Measurements from ENCODE around the gene FOXO3.
"Not testable (repeated sequence)": the region's sequence is repeated elsewhere in the genome, so short reads cannot be mapped to it uniquely, and the experiment has no call there.

The FOXO3 gene

DNA sequence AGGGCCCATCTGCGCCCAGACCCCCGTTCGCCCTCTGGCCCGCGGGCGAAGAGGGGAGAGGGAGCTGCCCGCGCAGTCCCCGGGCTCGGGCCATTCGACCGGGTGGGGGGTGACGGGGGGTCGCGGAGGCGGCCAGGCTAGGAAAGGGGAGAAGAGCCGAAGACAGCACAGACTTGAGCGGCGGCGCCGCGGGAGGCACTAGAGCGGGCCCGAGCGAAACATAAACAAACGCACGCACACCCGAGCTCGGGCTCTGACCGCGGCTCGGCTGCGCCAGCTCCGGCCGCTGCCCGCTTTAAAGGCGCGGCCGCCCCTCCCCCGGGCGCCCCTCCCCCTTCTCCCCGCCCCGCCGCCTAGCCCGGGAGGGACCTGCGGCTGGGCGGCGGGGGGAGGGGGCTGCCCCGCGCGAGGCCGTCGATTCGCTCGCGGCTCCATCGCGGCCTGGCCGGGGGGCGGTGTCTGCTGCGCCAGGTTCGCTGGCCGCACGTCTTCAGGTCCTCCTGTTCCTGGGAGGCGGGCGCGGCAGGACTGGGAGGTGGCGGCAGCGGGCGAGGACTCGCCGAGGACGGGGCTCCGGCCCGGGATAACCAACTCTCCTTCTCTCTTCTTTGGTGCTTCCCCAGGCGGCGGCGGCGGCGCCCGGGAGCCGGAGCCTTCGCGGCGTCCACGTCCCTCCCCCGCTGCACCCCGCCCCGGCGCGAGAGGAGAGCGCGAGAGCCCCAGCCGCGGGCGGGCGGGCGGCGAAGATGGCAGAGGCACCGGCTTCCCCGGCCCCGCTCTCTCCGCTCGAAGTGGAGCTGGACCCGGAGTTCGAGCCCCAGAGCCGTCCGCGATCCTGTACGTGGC, at the start of gene FOXO3:
TSS of gene FOXO3 (plus strand) at position 455 of the 846 bp plus-strand sequence. CDS start at position 747, 292 bp downstream.
- peak; percentile 88 to 94 for DNase-seq
- TF ChIP-seq GATA1 (IDR thresholded peaks at IDR 0.05; ENCODE audit: low read depth, low read length) (no peak), POLR2A (IDR thresholded peaks at IDR 0.05; ENCODE audit: low read length) (peak; percentile 0)

DNA sequence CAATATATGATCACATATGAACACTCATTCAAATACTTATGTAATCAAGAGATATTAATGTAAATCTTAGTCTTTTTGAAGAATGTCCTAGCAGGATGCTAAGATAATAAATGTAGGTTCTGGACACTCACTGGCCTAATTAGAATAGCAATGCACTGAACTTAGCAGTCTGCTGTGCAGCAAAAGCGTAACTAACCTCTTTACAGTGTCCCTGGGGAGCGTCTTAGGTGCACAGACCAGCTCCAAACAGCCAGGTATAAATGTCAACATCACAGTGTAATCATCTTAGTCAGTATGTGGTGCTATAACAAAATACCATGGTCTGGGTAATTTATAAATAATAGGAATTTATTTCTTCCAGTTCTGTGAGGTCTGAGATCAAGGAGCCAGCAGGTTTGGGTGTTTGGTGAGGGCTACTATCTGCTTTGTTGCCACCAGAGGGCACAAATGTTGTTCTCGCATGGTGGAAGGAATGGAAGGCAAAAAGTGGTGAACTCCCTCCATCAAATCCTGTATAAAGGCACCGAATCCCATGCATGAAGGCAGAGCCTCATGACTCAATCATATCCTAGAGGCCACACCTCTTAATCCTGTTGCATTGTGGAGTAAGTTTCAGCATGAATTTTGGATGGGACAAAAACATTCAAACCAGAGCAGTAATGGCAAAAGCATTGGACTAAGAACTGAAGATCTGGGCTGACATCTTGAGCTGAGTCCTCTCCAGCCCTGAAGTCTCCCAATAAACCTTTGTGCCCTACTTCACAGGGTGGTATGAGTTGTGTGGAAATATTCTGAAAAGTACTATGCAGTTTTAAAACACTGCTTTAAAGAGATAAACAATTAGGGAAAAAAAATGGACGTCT, 41.8 kb upstream of the FOXO3 start:
- no peak for TF ChIP-seq GATA1 (IDR thresholded peaks at IDR 0.05; ENCODE audit: low read depth, low read length)
- no peak for TF ChIP-seq POLR2A (IDR thresholded peaks at IDR 0.05; ENCODE audit: low read length)
- peak; percentile 22 to 49 for DNase-seq

DNA sequence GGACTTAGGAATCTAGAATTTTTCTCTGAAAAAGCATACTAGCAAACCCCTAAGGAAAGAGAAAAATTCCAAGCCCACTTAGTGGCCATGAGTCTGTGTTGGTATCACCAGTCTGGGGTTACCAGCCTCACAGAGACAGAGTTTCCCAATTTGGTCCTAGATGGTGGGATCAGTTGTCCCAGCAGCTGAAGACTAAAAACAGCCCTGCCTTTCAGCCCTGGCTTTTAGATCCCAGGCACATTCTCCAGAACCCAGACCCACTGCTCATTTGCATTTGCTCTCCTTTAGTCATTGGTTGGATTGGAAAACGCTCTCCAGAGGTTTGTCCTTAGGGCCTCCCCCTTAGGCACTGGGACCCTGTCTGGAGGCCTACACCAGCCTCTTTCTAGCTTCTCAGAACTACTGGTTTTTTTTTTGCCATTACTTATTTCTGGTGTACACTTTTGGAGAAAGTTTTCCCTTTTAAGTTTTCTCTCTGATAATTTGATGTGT, 39.1 kb upstream of the FOXO3 start:
- DNase-seq: no peak
- TF ChIP-seq GATA1 (IDR thresholded peaks at IDR 0.05; ENCODE audit: low read depth, low read length) (no peak), POLR2A (IDR thresholded peaks at IDR 0.05; ENCODE audit: low read length) (no peak)

DNA sequence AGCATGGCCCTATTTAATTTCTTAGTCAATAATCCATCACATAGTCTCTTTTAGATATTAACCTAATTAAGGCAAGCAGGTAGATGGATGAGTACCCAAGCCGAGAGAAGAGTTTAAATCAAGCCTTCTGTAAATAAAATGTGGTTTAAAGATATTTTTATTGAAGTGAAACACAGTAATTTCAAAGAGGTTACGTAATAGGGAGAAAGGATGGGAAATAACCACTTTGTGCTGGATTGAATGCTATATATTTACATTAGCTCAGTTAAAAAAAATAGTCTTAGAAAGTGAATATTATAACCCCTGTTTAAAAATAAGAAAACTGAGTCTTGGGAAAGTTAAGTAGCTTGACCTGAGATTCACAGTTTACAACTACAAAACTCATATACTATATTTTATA, 37.0 kb upstream of the FOXO3 start:
- DNase-seq: no peak
- TF ChIP-seq POLR2A (IDR thresholded peaks at IDR 0.05; ENCODE audit: low read length) (no peak), GATA1 (IDR thresholded peaks at IDR 0.05; ENCODE audit: low read depth, low read length) (no peak)

DNA sequence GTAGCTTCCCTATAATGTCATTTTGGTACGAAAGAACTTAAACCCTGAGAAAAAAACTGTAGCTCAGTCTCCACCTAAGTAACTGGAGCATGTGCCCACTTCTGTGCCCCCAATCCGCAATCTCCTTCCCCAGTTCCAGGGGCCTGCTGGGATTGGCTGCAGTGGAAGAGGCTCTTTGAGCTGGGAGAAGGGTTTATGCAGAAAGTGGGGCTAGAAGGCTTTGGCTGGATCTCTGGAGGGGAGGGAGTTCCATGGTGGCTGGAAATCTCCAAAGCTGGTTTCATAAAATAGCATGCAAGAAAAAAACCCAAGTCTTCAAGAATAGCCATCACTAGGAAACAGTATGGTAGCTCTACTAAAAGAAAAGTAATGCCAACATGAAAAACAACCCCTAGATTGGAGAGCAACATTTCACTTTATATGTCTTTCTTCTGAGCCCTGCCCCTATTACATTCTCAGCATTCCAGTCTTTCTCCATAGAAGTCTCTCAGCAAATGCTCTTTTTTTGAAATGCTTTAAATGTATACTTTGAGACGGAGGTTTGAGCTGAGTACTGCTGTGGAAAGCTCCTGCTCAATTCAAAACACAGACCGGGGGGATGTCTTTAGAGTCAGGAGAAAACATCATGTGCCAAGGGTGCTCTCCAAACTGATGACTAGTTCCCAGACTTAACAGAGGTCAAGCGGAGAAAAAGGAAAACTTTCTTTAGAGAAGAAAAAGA, 36.0 kb upstream of the FOXO3 start:
- no peak for TF ChIP-seq GATA1 (IDR thresholded peaks at IDR 0.05; ENCODE audit: low read depth, low read length)
- TF ChIP-seq POLR2A (IDR thresholded peaks at IDR 0.05; ENCODE audit: low read length): no peak
- DNase-seq: no peak

DNA sequence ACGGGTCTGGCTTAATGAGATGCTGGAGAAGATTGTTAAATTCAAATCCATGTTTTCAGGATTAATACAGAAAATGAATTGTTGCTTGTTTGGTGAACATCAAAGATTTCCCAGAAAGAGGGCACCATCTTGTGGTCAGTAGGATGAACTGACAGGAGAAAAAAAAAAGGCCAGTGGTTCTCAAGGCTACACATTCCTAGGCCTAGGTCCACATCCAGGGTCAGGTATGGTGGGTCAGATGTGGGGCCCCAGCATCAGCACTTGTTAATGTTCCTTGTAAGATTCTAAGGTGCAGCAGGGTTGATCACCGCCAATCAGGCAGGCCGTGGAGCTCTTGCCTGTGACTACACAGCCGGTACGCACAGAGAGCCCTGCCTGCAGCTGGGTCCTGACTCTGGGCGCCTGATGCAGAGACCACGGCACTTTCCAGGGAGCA, 34.0 kb upstream of the FOXO3 start:
- DNase-seq: peak; percentile 47 to 63
- TF ChIP-seq POLR2A (IDR thresholded peaks at IDR 0.05; ENCODE audit: low read length): no peak
- no peak for TF ChIP-seq GATA1 (IDR thresholded peaks at IDR 0.05; ENCODE audit: low read depth, low read length)

DNA sequence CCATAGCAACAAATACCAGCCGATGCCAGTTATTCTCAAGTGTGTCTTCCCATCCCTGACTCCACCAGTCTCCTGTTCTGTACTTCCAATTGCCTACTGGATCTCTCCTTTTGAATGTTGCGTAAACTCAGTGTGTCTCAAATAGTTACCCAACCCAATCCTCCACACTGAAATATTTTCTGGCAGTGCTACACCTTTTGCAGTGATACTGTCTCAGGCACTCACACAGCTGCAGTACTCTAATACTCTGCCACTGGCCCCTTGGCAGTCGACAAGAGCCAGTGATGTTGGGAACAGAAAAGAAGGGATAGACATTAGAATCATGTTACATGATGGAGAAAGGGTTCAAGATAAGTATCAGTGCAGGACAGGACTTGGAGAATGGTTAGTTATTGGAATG, 31.8 kb upstream of the FOXO3 start:
- no peak for TF ChIP-seq GATA1 (IDR thresholded peaks at IDR 0.05; ENCODE audit: low read depth, low read length)
- TF ChIP-seq POLR2A (IDR thresholded peaks at IDR 0.05; ENCODE audit: low read length): no peak
- no peak for DNase-seq

DNA sequence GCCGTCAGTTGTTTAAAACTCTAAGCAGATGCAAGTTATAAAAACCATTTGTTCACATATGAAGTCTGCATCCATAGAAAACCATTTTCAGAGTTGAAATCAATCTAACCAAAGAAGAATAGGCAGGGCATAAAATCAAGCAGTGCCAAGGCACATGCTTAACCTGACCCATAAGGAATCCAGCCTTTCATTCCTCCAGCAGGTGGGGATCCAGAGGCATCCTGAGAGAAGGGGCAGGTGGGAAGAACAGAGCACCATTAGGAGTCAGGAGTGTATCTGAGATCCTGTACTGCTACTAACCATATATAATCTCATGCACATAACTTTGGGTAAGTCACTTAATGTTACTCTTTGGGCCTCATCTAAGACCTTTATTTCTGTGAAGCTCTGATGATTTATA, 29.4 kb upstream of the FOXO3 start:
- TF ChIP-seq GATA1 (IDR thresholded peaks at IDR 0.05; ENCODE audit: low read depth, low read length): no peak
- no peak for TF ChIP-seq POLR2A (IDR thresholded peaks at IDR 0.05; ENCODE audit: low read length)
- DNase-seq: no peak

DNA sequence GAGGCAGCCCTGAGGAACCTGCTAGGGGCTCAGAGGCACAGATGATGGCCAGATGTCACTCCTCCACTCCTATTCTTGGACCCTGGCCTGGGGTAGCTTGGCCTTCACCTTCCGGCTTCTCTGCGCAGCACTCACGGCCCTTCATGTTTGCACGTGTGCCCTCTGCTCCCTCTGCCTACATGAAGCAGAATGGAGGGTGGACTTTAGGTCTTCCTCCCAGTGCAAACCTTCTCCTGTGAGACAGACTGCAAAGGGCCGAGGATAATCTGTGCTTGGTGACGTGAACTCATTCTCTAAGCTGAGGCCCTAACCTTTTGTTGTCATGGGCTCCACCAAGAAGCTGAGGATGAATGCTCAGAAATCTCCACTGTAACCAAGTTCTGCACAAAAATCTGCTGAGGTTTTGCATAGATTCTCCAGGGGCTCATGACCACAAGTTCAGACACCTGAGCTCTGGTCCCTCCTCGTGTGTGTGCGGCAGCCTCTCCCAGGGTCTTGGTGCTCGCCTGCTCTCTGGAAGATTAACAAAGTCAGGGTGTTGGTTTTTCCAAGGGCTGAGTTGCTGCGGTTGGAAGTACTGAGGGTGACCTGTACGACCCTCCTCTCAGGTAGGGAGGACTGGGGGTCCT, 25.5 kb upstream of the FOXO3 start:
- no peak for DNase-seq
- TF ChIP-seq GATA1 (IDR thresholded peaks at IDR 0.05; ENCODE audit: low read depth, low read length) (no peak), POLR2A (IDR thresholded peaks at IDR 0.05; ENCODE audit: low read length) (no peak)

DNA sequence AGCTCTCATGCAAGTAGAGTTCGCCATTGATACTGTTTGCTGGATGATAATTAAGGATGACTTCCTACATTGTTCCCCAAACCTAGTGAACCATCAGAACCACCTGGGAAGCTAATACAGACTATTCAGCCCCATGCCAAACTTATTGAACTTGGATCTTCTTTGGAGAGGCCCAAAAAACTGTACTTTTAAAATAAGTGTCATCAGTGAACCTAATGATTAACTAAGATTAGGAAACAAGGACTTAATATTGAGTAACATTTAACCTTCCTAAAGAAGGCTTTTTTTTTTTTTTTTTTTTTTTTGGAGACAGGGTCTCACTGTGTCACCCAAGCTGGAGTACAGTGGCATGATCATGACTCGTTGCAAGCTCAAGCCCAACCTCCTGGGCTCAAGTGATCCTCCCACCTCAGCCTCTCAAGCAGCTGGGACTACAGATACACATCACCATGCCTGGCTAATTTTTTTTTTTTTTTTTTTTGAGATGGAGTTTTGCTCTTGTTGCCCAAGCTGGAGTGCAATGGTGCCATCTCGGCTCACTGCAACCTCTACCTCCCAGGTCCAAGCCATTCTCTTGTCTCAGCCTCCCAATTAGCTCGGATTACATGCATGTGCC, 24.7 kb upstream of the FOXO3 start:
- DNase-seq: not testable (repeated sequence)

DNA sequence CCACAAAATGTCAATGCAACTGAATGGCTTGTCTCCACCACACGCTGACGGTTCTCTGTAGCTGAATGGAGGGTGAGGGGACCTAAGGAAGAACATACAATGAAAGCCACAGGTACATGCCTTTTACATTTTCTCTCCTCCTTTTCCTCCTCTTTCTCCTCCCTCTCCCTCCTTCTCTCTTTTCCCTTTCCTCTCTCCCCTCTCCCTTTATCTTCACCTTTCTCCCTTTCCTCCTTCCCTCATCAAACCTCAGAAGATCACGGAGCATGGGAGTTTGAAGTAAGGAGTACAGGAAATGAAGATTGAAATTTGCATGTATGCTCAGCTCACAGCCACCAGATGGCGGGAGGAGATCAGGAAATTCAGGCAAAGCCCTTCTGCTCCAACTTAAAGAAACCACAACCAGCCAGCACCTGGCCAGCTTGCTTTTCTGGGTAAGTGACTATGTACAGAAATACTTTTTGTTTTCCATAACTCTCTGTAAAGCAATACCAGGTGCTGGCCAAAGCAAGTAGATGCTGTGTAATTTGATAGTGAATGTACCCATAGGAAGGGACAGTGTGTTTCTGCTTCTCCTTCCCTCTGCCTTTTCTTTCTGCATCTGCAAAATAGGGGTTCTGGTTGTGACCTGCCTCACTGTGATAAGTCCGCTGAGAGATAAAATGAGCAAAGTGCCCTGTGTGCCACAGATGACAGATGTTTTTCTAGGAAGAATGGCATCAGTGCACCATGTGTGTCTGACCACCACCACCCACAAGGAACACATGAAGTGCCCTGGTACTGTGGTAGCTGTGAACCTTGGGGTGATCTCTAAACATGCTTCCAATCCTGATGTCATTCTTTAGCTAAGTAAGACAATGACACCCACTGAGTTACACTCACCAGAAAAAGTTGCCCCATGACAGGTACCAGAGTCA, 18.6 kb upstream of the FOXO3 start:
- DNase-seq: peak; percentile 79 to 90
- TF ChIP-seq POLR2A (IDR thresholded peaks at IDR 0.05; ENCODE audit: low read length) (peak; percentile 16), GATA1 (IDR thresholded peaks at IDR 0.05; ENCODE audit: low read depth, low read length) (no peak)

All from erythroblast (primary cell).